GM23338 (cell line): ENCODE results near the gene KPTN. TPM values are rescaled to one million over a fixed set of nuclear protein-coding genes. Genes with fewer than 3 reads are reported as not detected.

Experiments
- ATAC-seq: fragments of 200-7000 bp; cut with Tn5 transposase; 3 replicates; pipeline ENCODE4 v1.9.1; 2020
- DNase-seq: peaks from one replicate; pipeline ENCODE4 v3.0.0-alpha.2; 2015; ENCODE audit warnings: low spot score
- H2AFZ ChIP-seq: fragments of 200-600 bp; sonication (generic); 2 replicates; pipeline ENCODE4 v1.8.0; 2016; ENCODE audit warnings: antibody characterized with exemption, mild to moderate bottlenecking, moderate library complexity
- H3F3A ChIP-seq: fragments of 200-600 bp; sonication (generic); replicated peaks from 2 replicates; pipeline ENCODE4 v1.8.0; 2017; ENCODE audit warnings: antibody characterized with exemption, mixed run types, low read depth
- H3K27ac ChIP-seq: fragments of 200-600 bp; sonication (generic); 2 replicates; pipeline ENCODE4 v1.6.1; 2016; ENCODE audit warnings: low read depth
- H3K27me3 ChIP-seq: fragments of 200-600 bp; sonication (generic); 2 replicates; pipeline ENCODE4 v1.8.0; 2016; ENCODE audit warnings: mild to moderate bottlenecking, mixed run types, moderate library complexity; ENCODE audit not compliant: insufficient read depth
- H3K36me3 ChIP-seq: fragments of 200-600 bp; sonication (generic); 2 replicates; pipeline ENCODE4 v1.8.0; 2016; ENCODE audit warnings: mild to moderate bottlenecking; ENCODE audit not compliant: insufficient read depth
- H3K4me1 ChIP-seq: fragments of 200-600 bp; sonication (generic); 2 replicates; pipeline ENCODE4 v1.8.0; 2016; ENCODE audit warnings: mild to moderate bottlenecking, moderate library complexity; ENCODE audit not compliant: insufficient read depth
- H3K4me2 ChIP-seq: fragments of 200-600 bp; sonication (generic); 2 replicates; pipeline ENCODE4 v1.7.1; 2017; ENCODE audit warnings: mixed run types
- H3K4me3 ChIP-seq: fragments of 200-600 bp; sonication (generic); 2 replicates; pipeline ENCODE4 v1.6.1; 2016; ENCODE audit warnings: mixed run types
- H3K79me2 ChIP-seq: fragments of 200-600 bp; sonication (generic); replicated peaks from 2 replicates; pipeline ENCODE4 v1.8.0; 2017; ENCODE audit warnings: mild to moderate bottlenecking; ENCODE audit not compliant: insufficient read depth
- H3K9me2 ChIP-seq: fragments of 200-600 bp; sonication (generic); 2 replicates; pipeline ENCODE4 v1.8.0; 2017; ENCODE audit not compliant: insufficient read depth
- H4K20me1 ChIP-seq: fragments of 200-600 bp; sonication (generic); replicated peaks from 2 replicates; pipeline ENCODE4 v1.8.0; 2017; ENCODE audit warnings: mild to moderate bottlenecking; ENCODE audit not compliant: insufficient read depth
- H3K27ac Mint-ChIP-seq: 2 replicates; pipeline ENCODE4 v1.8.0; 2020; ENCODE audit warnings: inconsistent platforms, mild to moderate bottlenecking, moderate library complexity, mixed read lengths
- H3K27me3 Mint-ChIP-seq: 3 replicates; pipeline ENCODE4 v1.8.0; 2022; ENCODE audit warnings: low read depth, mild to moderate bottlenecking, moderate library complexity, mixed read lengths, inconsistent platforms; ENCODE audit not compliant: insufficient read depth, poor library complexity
- H3K36me3 Mint-ChIP-seq: 3 replicates; pipeline ENCODE4 v1.8.0; 2021; ENCODE audit warnings: low read depth, mild to moderate bottlenecking, inconsistent platforms, moderate library complexity, mixed read lengths
- H3K4me1 Mint-ChIP-seq: 3 replicates; pipeline ENCODE4 v1.8.0; 2020; ENCODE audit warnings: mild to moderate bottlenecking, inconsistent platforms, mixed read lengths
- H3K4me3 Mint-ChIP-seq: 3 replicates; pipeline ENCODE4 v1.8.0; 2021; ENCODE audit warnings: moderate library complexity, mild to moderate bottlenecking, inconsistent platforms, mixed read lengths
- H3K9me3 Mint-ChIP-seq: 3 replicates; pipeline ENCODE4 v1.8.0; 2020; ENCODE audit warnings: moderate library complexity, mild to moderate bottlenecking, inconsistent platforms, mixed read lengths
- CREB1 ChIP-seq: fragments of 250-450 bp; sonication (Bioruptor Pico); IDR thresholded peaks from 2 replicates; pipeline ENCODE4 v1.5.0; 2020; ENCODE audit warnings: low read depth, mild to moderate bottlenecking, moderate library complexity
- EZH2 ChIP-seq: fragments of 200-600 bp; sonication (generic); IDR thresholded peaks from one replicate; pipeline ENCODE4 v1.8.0; 2017; ENCODE audit warnings: antibody characterized with exemption, mild to moderate bottlenecking, low read depth; ENCODE audit not compliant: unreplicated experiment
- EZH2phosphoT487 ChIP-seq: fragments of 200-600 bp; sonication (generic); IDR thresholded peaks from one replicate; pipeline ENCODE4 v1.8.1; 2018; ENCODE audit warnings: antibody characterized with exemption; ENCODE audit not compliant: unreplicated experiment
- JUNB ChIP-seq: IDR thresholded peaks from one replicate; pipeline ENCODE4 v1.6.1; 2016; ENCODE audit warnings: antibody characterized with exemption; ENCODE audit not compliant: unreplicated experiment
- POLR2AphosphoS5 ChIP-seq: IDR thresholded peaks from 2 replicates; pipeline ENCODE4 v1.6.1; 2016; ENCODE audit warnings: antibody characterized with exemption, low read depth
- STAT1 ChIP-seq: IDR thresholded peaks from one replicate; pipeline ENCODE4 v1.6.1; 2016; ENCODE audit warnings: antibody characterized with exemption; ENCODE audit not compliant: unreplicated experiment
- ZNF114 ChIP-seq: fragments of 250-450 bp; sonication (Bioruptor Pico); IDR thresholded peaks from 2 replicates; pipeline ENCODE4 v1.5.0; 2020; ENCODE audit warnings: mild to moderate bottlenecking, moderate library complexity
- ZNF331 ChIP-seq: fragments of 250-450 bp; sonication (Bioruptor Pico); IDR thresholded peaks from 2 replicates; pipeline ENCODE4 v1.5.0; 2020; ENCODE audit warnings: low read depth, mild to moderate bottlenecking, moderate library complexity
- polyA plus RNA-seq: library from polyadenylated mRNA; unstranded; fragments of >200 nt; fragmentation: Nextera tagmentation; extraction: Ambion mirVana; gene quantifications from 2 replicates; pipeline ENCODE4 v1.2.1, GENCODE V29; 2016
- total RNA-seq: library from RNA; depleted of rRNA; stranded (reverse); fragments of >200 nt; shearing (Covaris generic); gene quantifications from 2 replicates; pipeline ENCODE4 v1.2.3, GENCODE V29; 2014
- TF ChIP-seq, protein P1 (sequence below): fragments of 250-450 bp; sonication (Bioruptor Pico); IDR thresholded peaks from 2 replicates; pipeline ENCODE4 v1.5.0; 2020; ENCODE audit warnings: mild to moderate bottlenecking, moderate library complexity

KPTN gene
- total and polyA plus RNA-seq, 2 experiments from 2014 or later: 19.8 to 26.2 TPM

DNA sequence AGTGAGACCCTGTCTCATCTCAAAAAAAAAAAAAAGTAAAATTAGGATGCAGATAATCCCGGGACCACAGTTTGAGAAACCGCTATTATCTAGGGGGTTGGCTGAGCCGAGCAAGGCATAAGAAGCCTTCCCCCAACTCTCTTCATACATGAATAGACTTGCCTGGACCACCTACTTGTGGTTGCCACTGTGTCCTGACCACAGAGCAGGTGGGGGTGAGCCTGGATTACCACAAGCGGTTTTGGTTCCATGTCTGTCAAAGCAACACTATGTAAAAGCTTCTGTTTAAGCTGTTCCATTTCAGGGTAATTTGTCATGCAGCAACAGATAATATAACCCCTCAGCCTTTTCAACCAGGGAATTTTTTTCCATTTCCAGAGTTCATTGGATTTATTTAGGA is 34.1 kb upstream of the KPTN start (continued):
- TF ChIP-seq, protein P1, sequence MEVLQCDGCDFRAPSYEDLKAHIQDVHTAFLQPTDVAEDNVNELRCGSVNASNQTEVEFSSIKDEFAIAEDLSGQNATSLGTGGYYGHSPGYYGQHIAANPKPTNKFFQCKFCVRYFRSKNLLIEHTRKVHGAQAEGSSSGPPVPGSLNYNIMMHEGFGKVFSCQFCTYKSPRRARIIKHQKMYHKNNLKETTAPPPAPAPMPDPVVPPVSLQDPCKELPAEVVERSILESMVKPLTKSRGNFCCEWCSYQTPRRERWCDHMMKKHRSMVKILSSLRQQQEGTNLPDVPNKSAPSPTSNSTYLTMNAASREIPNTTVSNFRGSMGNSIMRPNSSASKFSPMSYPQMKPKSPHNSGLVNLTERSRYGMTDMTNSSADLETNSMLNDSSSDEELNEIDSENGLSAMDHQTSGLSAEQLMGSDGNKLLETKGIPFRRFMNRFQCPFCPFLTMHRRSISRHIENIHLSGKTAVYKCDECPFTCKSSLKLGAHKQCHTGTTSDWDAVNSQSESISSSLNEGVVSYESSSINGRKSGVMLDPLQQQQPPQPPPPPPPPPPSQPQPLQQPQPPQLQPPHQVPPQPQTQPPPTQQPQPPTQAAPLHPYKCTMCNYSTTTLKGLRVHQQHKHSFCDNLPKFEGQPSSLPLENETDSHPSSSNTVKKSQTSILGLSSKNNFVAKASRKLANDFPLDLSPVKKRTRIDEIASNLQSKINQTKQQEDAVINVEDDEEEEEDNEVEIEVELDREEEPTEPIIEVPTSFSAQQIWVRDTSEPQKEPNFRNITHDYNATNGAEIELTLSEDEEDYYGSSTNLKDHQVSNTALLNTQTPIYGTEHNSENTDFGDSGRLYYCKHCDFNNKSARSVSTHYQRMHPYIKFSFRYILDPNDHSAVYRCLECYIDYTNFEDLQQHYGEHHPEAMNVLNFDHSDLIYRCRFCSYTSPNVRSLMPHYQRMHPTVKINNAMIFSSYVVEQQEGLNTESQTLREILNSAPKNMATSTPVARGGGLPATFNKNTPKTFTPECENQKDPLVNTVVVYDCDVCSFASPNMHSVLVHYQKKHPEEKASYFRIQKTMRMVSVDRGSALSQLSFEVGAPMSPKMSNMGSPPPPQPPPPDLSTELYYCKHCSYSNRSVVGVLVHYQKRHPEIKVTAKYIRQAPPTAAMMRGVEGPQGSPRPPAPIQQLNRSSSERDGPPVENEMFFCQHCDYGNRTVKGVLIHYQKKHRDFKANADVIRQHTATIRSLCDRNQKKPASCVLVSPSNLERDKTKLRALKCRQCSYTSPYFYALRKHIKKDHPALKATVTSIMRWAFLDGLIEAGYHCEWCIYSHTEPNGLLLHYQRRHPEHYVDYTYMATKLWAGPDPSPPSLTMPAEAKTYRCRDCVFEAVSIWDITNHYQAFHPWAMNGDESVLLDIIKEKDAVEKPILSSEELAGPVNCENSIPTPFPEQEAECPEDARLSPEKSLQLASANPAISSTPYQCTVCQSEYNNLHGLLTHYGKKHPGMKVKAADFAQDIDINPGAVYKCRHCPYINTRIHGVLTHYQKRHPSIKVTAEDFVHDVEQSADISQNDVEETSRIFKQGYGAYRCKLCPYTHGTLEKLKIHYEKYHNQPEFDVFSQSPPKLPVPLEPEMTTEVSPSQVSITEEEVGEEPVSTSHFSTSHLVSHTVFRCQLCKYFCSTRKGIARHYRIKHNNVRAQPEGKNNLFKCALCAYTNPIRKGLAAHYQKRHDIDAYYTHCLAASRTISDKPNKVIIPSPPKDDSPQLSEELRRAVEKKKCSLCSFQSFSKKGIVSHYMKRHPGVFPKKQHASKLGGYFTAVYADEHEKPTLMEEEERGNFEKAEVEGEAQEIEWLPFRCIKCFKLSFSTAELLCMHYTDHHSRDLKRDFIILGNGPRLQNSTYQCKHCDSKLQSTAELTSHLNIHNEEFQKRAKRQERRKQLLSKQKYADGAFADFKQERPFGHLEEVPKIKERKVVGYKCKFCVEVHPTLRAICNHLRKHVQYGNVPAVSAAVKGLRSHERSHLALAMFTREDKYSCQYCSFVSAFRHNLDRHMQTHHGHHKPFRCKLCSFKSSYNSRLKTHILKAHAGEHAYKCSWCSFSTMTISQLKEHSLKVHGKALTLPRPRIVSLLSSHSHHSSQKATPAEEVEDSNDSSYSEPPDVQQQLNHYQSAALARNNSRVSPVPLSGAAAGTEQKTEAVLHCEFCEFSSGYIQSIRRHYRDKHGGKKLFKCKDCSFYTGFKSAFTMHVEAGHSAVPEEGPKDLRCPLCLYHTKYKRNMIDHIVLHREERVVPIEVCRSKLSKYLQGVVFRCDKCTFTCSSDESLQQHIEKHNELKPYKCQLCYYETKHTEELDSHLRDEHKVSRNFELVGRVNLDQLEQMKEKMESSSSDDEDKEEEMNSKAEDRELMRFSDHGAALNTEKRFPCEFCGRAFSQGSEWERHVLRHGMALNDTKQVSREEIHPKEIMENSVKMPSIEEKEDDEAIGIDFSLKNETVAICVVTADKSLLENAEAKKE (CRISPR knock-in tag): no peak
- no peak for TF ChIP-seq JUNB
- TF ChIP-seq STAT1: no peak
- TF ChIP-seq EZH2: no peak

DNA sequence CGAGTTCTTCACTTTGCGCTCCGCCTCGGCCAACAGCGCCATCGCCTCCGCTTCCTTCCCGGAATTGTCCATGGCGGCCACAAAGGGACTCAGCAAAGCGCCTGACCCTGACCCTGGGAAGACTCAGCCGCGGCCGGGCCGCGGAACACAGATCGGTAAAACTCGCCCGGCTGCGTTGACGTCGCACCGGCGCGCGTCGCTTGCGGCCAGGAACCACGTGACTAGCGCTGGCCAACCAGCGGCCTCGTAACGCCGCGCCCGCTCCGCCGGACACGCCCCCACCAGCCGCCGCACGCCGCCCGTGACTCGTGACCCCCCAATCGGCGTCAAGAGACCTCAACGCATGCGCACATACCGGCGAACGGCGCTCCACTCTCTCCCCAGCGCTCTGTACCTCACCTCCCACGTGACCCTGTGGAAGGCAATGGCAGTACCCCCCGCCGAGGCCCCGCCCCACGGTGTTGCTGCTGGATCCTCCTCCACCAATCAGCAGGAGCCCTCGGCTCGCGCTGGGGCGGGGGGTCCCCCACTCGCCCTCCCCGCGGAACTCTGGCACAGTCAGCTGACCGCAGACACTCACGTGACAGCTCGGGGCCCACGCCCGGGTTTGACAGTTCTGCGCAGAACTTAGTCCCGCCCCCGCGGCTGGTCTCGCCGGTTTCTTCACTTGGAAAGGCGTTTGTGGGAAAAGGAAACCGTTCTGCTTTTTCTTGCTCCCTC is 31.0 kb upstream of the KPTN start, which contains the start of gene NAPA:
Gene NAPA, minus strand, starts transcription at position 195 of the 720 bp plus-strand sequence. Its CDS starts 123 bp downstream, at position 72.
- DNase-seq (peak; percentile 100), ATAC-seq (peak; percentile 84)
- Mint-ChIP-seq H3K27ac (peak within 1 kb of the TSS; percentile 95), H3K9me3 (no peaks in the 10 kb centered on the region; the same call in 2 of the 3 replicates), H3K36me3 (no peaks in the 10 kb centered on the region), H3K4me1 (peaks cover 25% of the 10 kb centered on the region), H3K4me3 (peak within 1 kb of the TSS; percentile 97), H3K27me3 (peaks cover 34% of the 10 kb centered on the region)
- Histone ChIP-seq H3K9me2 (no peaks in the 10 kb centered on the region), H4K20me1 (peaks cover 4% of the 10 kb centered on the region), H3K4me1 (peaks cover 9% of the 10 kb centered on the region; the same call in 1 of the 2 replicates), H2AFZ (peak within 1 kb of the TSS; percentile 61), H3K79me2 (peaks cover 42% of the 10 kb centered on the region), H3K27me3 (no peaks in the 10 kb centered on the region), H3K4me2 (peak within 1 kb of the TSS; percentile 98), H3K36me3 (no peaks in the 10 kb centered on the region), H3F3A (no peaks in the 10 kb centered on the region; the same call in 1 of the 2 replicates), H3K4me3 (peak within 1 kb of the TSS; percentile 99), H3K27ac (peak within 1 kb of the TSS; percentile 80)
- peak; percentile 90 for TF ChIP-seq CREB1
- peak; percentile 60 for TF ChIP-seq POLR2AphosphoS5
- no peak for TF ChIP-seq STAT1
- TF ChIP-seq ZNF114 (CRISPR knock-in tag): no peak
- TF ChIP-seq, protein P1 (CRISPR knock-in tag): no peak
- no peak for TF ChIP-seq EZH2
- no peak for TF ChIP-seq JUNB
- no peak for TF ChIP-seq ZNF331
- TF ChIP-seq EZH2phosphoT487: no peak
